Activated T-cell treated with anti-CD3 and anti-CD28 coated beads for 4 hours (primary cell): ENCODE data around the gene ANKLE2.
A peak's percentile ranks its signal among the peaks of the same experiment; 100 is the strongest.
"Not testable (repeated sequence)": the region's sequence is repeated elsewhere in the genome, so short reads cannot be mapped to it uniquely, and the experiment has no call there.

ENCODE experiments used
- DNase-seq: peaks from one replicate; pipeline ENCODE4 v3.0.0-alpha.2; 2020

ANKLE2 gene

GRCh38 chr12:132776816-132777568 lies 15.4 kb upstream of the ANKLE2 start:
- no peak for DNase-seq

- DNase-seq: not testable (repeated sequence)
Measured at GRCh38 chr12:132776230-132776625, 14.6 kb upstream of the ANKLE2 start.

GRCh38 chr12:132775502-132776229 lies 14.0 kb upstream of the ANKLE2 start:
- no peak for DNase-seq

DNA sequence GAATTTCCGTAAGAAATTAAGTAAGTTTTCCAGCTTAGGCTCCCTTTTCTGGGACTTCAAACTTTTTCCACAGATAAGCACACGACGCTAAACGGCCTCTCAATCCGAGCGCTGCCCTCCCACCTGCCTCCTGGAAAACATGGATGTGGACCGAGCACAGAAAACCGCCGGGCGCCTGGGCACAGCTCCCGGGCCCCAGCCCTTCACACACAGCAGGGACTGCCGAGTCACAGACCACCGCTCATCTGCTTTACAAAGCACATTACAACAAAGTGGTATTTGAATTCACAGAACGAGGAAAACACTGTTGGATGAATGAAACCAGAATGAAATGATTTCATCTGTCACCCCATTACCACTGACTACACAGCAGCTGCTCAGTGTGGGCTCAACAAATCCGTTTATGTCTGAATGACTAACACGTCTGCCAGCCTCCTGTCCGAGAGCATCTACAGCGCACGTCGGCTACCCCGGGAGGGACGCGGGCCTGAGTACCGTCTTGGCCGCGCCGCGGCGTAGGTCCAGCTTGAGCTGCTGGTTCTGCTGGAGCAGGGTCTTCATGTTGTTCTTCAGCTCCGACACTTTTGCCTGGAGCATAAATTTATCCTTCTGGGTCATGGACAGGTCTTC lies 13.1 kb upstream of the ANKLE2 start:
- no peak for DNase-seq

GRCh38 chr12:132774159-132774558 lies 12.5 kb upstream of the ANKLE2 start:
- no peak for DNase-seq

GRCh38 chr12:132773077-132773955 lies 11.7 kb upstream of the ANKLE2 start:
- no peak for DNase-seq

DNA sequence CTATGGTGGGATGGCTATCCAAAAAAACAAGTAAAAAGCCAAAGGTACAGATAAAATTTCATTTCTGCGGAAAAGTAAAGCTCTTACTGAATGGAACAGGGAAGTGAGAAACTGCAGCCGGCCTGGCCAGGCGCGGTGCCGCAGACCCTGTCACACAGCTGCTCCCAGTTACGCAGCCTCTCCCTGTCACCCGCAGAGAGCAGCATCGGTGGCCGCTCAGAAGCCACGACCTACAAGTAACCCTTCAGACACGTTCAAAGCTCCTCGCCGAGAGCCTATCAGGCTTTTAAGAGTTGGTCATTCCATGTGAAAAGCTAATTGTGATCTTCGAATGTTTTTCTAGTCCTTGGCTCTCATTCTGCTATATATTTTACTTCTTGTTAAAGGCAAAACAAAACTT lies 11.0 kb upstream of the ANKLE2 start:
- DNase-seq: no peak

- no peak for DNase-seq
Measured at GRCh38 chr12:132771126-132771838, 9.7 kb upstream of the ANKLE2 start.

- no peak for DNase-seq
Measured at GRCh38 chr12:132766380-132767085, 4.9 kb upstream of the ANKLE2 start.

GRCh38 chr12:132765361-132765760 lies 3.7 kb upstream of the ANKLE2 start:
- no peak for DNase-seq

GRCh38 chr12:132764231-132764630 lies 2.6 kb upstream of the ANKLE2 start:
- no peak for DNase-seq

GRCh38 chr12:132761921-132762583 lies 420 bp upstream of the ANKLE2 start:
- DNase-seq: peak; percentile 73

GRCh38 chr12:132759359-132759758 lies 2.3 kb downstream of the ANKLE2 start:
- DNase-seq: no peak

DNA sequence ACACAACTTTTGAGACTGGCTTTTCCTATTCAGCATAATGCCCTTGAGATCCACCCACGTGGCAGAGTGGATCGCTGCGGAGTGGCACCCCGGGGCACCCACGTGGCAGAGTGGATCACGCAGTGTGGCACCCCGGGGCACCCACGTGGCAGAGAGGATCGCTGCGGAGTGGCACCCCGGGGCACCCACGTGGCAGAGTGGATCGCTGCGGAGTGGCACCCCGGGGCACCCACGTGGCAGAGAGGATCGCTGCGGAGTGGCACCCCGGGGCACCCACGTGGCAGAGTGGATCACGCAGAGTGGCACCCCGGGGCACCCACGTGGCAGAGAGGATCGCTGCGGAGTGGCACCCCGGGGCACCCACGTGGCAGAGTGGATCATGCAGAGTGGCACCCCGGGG lies 2.8 kb downstream of the ANKLE2 start:
- not testable (repeated sequence) for DNase-seq

DNA sequence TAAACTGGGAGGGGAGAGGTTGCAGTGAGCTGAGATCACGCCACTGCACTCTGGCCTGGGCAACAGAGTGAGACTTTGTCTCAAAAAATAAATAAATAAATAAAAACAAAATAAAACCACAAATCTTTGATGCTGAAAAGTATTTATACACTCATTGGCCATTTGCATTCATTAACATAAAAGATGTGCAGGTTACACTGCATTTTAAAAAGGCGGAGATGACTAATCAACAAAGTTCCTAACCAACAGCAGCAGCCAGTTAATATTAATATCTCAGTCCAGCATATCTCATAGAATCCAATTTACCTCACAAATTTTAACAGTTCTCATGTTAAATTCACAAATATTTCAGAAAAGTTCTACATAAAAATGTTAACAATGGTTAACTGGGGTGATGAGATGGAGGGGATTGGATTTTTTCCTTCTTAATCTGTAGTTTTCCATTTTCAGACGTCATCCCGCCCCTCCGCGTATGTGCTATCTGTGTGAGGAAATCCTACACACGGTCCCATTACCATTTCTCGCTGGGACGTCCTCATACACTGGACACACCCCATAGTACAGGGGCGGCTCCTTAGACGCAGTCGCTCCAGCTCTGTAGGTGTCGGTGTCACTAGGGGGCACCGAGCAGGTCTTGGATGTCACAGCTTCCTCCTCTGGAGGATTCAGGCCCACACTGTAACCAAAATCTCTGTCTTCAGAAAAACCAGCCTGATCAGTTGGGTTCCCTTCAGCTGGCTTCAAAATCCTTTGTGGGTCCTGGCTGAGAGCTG lies 7.3 kb downstream of the ANKLE2 start:
- DNase-seq: no peak

DNA sequence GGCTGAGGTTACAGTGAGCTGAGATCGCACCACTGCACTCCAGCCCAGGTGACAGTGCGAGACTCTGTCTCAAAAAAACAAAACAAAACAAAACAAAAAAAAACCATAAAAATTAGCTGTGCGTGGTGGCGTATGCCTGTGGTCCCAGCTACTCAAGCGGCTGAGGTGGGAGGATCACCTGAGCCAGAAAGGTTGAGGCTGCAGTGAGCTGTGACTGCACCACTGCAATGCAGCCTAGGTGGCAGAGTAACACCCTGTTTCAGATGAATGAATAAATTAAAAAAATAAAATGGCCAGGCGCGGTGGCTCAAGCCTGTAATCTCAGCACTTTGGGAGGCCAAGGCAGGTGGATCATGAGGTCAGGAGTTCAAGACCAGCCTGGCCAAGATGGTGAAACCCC lies 8.0 kb downstream of the ANKLE2 start:
- DNase-seq: not testable (repeated sequence)

- no peak for DNase-seq
Measured at GRCh38 chr12:132748319-132748718, 13.3 kb downstream of the ANKLE2 start.

GRCh38 chr12:132747896-132748295 lies 13.7 kb downstream of the ANKLE2 start:
- no peak for DNase-seq

DNA sequence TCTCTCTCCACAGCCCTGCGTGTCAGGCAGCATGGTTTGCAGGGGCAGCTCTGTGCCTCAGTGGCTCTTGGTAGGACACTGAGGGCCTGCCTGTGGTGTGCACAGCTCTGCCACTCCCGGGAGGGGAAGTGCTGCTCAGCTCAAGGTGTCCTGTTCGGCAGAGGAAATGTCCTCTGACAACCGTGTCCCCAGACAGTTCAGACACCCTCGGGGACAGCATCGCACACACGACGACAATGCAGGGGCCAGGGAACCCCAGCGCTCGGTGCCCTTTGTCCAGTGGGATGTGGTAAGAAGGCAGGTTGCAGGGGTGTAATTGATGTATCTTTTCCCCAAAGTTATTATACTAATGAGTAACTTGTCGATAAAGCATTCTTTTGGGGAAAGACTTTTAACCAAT lies 14.2 kb downstream of the ANKLE2 start:
- DNase-seq: no peak

DNA sequence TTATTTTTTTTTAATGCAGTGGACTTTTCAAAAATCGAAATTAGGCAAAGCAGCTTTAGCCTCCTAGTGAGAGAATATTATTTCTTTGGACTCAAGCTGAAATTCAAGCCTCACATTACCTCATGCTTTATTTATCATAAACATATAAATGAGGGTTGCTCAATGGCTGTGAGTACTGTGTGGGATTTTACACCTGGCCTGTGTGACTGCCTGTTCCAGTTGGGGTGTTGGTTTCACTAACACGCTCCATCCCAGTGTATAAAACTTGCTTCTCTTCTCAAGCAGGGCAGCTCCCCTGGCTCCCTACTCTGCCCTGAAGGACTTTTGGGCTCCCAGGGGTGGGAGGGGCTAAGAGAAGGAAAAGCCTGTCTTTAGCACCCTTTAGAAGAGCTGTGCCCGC lies 15.0 kb downstream of the ANKLE2 start:
- no peak for DNase-seq
